ENCODE data around the gene ZNF235. TPM values are rescaled to one million over a fixed set of nuclear protein-coding genes. Genes with fewer than 3 reads are reported as not detected.
A peak's percentile ranks its signal among the peaks of the same experiment; 100 is the strongest.
"Not testable (repeated sequence)": the region's sequence is repeated elsewhere in the genome, so short reads cannot be mapped to it uniquely, and the experiment has no call there.

ZNF235 gene
- polyA plus RNA-seq, 2 of the 4 experiments (the other 2 are of a cell fraction) = 3.8 to 7.4 TPM

GRCh38 chr19:44334639-44335038, 29.8 kb upstream of the ZNF235 start:
- not testable (repeated sequence) for DNase-seq (ENCODE audit: low read depth in 1 of 2, low spot score in 1 of 2); FAIRE-seq; H3K27ac ChIP-seq

GRCh38 chr19:44332145-44332544, 27.3 kb upstream of the ZNF235 start:
- DNase-seq (ENCODE audit: low read depth in 1 of 2, low spot score in 1 of 2) = no peak
- CTCF ChIA-PET = interaction anchor here (1.0 to 1.1 kb wide), 2 partner anchors 10 to 28 kb away, joined by 3 read pairs; no protein-coding TSS in a partner anchor
- FAIRE-seq = no peak
- no peak for ATAC-seq
- H3K9me3 ChIP-seq = peaks cover 94% of the 10 kb centered on the region
- no peak overlapping the region for H3K27ac ChIP-seq
- 89% methylated on average over 1 of the region's 1 CpG for WGBS (ENCODE audit: missing lambda C conversion rate)
- H3K4me1 ChIP-seq = no peaks in the 10 kb centered on the region
- H3K4me3 ChIP-seq = no peak overlapping the region
- no peak overlapping the region for H3K4me2 ChIP-seq
- POLR2A ChIA-PET = no interaction called here
- TF ChIP-seq NR3C1 (IDR thresholded peaks at IDR 0.05) (no peak), ZNF302 (CRISPR knock-in tag; IDR thresholded peaks at IDR 0.05) (no peak), USF2 (IDR thresholded peaks at IDR 0.05) (no peak), TFCP2L1 (CRISPR knock-in tag; IDR thresholded peaks at IDR 0.05) (no peak), RCOR1 (IDR thresholded peaks at IDR 0.05; ENCODE audit: low read depth, low read length) (no peak)

More at GRCh38 chr19:44334639-44335038, 29.8 kb upstream of the ZNF235 start:
- H3K4me1 ChIP-seq, POLR2A ChIA-PET, ATAC-seq, H3K4me2 ChIP-seq, CTCF ChIA-PET, H3K4me3 ChIP-seq: not testable (repeated sequence)
- peak; percentile 35 for TF ChIP-seq ZFP36 (IDR thresholded peaks at IDR 0.05; ENCODE audit: borderline replicate concordance, partially characterized antibody)
- H3K9me3 ChIP-seq = peaks cover 90% of the 10 kb centered on the region
- WGBS (ENCODE audit: missing lambda C conversion rate) = 54% methylated on average over 3 of the region's 3 CpGs

GRCh38 chr19:44315883-44316282, 11.1 kb upstream of the ZNF235 start:
- TF ChIP-seq FOSB (CRISPR knock-in tag; IDR thresholded peaks at IDR 0.05) = no peak
- no peak overlapping the region for H3K4me2 ChIP-seq
- ChIA-PET POLR2A (no interaction called here), CTCF (no interaction called here)
- no peak for ATAC-seq
- H3K9me3 ChIP-seq = peaks cover 87% of the 10 kb centered on the region
- no peak for DNase-seq (ENCODE audit: low read depth in 1 of 2, low spot score in 1 of 2)
- no peaks in the 10 kb centered on the region for H3K4me1 ChIP-seq
- no peak for FAIRE-seq
- WGBS (ENCODE audit: missing lambda C conversion rate) = 79% methylated on average over 2 of the region's 2 CpGs
- no peak overlapping the region for H3K4me3 ChIP-seq
- no peak overlapping the region for H3K27ac ChIP-seq

- ChIA-PET CTCF (interaction anchor here (0.7 kb wide), 1 partner anchor 32 kb away, joined by 3 read pairs; no protein-coding TSS in a partner anchor), POLR2A (interaction anchor here (0.7 kb wide), 1 partner anchor 34 kb away, joined by 5 read pairs; no protein-coding TSS in a partner anchor)
- no peak for TF ChIP-seq RFX5 (IDR thresholded peaks at IDR 0.05)
- TF ChIP-seq ZSCAN20 (CRISPR knock-in tag; IDR thresholded peaks at IDR 0.05) = no peak
- no peak for TF ChIP-seq ZNF302 (CRISPR knock-in tag; IDR thresholded peaks at IDR 0.05)
- TF ChIP-seq ATOH8 (CRISPR knock-in tag; IDR thresholded peaks at IDR 0.05; ENCODE audit: low read depth) = no peak
- no peak for TF ChIP-seq EHMT2 (IDR thresholded peaks at IDR 0.05; ENCODE audit: low read depth)
- no peak for TF ChIP-seq HOXB5 (CRISPR knock-in tag; IDR thresholded peaks at IDR 0.05)
- no peak for TF ChIP-seq FOXS1 (CRISPR knock-in tag; IDR thresholded peaks at IDR 0.05)
- TF ChIP-seq POLR2A (IDR thresholded peaks at IDR 0.05; ENCODE audit: low read length) = no peak
- no peak for TF ChIP-seq MAFK (IDR thresholded peaks at IDR 0.05; ENCODE audit: partially characterized antibody)
- no peak for TF ChIP-seq ZC3H11A (IDR thresholded peaks at IDR 0.05)
- no peak for TF ChIP-seq MAZ (IDR thresholded peaks at IDR 0.05; ENCODE audit: borderline replicate concordance, low read depth, low read length)
- TF ChIP-seq CEBPB (IDR thresholded peaks at IDR 0.05) = no peak
- TF ChIP-seq JUN (IDR thresholded peaks at IDR 0.05) = no peak
- no peak for TF ChIP-seq HMGXB4 (CRISPR knock-in tag; IDR thresholded peaks at IDR 0.05; ENCODE audit: borderline replicate concordance)
- Histone ChIP-seq H3K9me3 (peaks cover 80% of the 10 kb centered on the region), H3K4me2 (no peak overlapping the region), H3K27ac (no peak overlapping the region), H3K4me1 (no peaks in the 10 kb centered on the region), H3K4me3 (no peak overlapping the region)
- WGBS (ENCODE audit: missing lambda C conversion rate) = 63% methylated on average over 1 of the region's 1 CpG
- FAIRE-seq (no peak), DNase-seq (ENCODE audit: low read depth in 1 of 2, low spot score in 1 of 2) (no peak), ATAC-seq (no peak)
Measured at GRCh38 chr19:44313231-44313630, 8.4 kb upstream of the ZNF235 start.
